GM21526 (cell line): ENCODE results near the gene DND1.
"Not testable (repeated sequence)": the region's sequence is repeated elsewhere in the genome, so short reads cannot be mapped to it uniquely, and the experiment has no call there.

ENCODE experiments used
- ATAC-seq: cut with Tn5 transposase; IDR thresholded peaks from one replicate; pipeline ENCODE4 v1.9.1; 2021; ENCODE audit warnings: moderate library complexity; ENCODE audit not compliant: unreplicated experiment, low FRiP score

DND1 gene

DNA sequence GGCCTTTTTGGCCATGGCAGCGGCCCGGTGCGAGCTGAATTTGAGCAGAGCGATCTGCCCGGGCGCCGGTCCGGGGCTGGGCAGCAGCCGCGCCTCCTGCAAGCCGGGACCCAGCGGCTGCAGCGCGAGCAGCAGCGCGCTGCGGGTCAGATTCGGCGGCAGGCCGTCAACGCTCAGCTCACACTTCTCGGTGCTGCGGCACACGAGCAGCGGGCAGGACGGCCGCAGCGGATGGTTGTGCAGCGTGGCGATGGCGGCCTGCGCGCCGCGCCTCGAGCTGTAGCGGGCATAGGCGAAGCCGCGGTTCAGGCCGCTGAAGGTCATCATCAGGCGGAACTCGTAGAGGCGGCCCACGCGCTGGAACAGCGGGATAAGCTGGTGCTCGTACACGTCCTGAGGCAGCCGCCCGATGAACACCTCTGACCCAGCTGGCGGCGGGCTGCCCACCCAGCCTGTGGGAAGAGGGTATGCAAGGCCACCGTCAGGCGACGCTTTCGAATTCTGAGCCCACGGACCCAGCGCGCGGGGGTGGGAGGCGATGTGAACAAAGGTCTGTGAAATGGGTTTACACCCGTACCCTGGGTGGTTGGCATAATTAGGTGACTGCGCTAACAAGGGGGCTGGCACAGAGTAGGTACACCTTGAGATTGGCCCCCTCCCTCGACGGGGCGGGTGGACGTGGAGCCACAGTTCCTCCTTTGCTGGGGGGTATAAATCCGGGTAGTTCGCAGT is 755 bp downstream of the DND1 start:
- ATAC-seq = no peak

DNA sequence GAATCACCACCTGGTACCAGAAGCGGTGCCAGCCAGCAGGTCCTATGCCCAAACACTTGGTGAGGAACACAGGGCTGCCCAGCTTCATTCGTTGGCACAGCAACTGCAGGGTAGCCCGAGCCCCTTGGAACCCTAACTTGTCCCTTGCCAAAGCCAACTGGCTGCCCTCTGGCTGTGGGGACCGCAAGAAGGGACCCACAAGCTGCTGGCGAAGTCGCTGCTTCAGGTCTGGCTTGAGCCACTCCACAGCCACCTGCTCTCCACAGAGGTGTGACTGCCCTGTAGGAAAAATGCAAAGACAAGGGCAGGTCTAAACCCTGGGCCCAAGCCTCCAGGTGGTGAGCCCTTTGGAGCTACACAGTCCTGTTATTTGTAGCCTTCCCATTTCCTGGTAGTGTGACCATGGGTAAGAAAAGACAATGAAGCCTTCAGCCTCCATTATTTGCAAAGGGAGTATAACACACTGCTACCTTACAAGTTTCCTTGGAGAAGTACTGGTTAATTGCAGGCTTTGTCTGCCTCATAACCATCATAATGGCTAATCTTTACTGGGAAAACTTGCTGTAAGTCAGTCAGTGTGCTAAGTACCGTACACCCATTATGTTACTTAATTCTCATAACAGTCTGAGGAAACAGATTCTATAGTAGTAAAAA is 1.8 kb downstream of the DND1 start:
- ATAC-seq = no peak

DNA sequence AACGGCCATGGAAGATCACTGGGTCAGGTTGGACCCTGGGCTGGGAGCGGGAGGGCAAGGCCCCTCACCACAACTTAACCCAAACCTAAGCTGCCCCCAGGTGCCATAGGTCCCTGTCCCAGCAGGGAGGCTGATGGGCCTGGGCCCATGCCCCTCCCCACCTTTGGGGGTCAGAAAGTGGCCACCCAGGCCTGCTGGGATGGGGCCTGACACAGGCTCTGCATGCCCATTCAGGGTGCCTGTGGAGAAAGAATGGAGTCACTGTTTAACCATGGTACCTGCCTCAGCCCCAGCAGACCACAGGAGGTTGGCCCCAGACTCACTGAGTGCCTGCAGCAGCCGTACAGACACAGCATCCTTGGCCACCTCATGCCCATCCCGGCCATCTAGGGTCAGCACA is 2.3 kb downstream of the DND1 start:
- not testable (repeated sequence) for ATAC-seq

DNA sequence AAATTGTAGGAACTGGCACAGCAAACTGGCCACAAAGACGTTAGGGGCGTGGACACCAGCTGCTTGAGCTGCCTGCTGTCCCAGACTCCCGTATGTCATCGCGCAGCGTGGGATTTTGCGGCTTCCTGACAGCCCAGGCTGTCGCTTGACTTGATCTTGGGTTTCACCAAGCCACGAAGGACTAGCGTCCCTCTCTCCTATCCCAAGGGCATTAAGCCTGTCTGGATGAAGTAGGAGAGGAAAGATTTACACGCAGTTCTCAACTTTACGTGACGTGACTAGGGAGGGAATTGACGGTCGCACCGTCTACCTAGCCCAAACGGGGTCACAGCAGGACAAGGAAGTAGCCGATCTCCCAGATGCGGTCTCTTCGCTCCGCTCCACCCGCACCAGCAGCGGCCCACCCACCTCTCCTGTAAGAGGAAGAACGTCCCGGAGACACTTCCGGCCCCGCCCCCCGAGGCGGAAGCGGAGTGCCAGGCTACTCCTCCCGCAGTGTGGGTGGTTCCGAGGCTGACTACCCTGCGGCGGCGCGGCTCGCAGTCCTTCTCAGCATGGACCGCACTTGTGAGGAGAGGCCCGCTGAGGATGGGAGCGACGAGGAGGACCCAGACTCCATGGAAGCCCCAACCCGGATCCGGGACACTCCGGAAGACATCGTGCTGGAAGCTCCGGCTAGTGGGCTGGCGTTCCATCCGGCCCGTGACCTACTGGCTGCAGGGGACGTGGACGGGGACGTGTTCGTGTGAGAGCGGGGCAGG is 8.8 kb downstream of the DND1 start, which contains the start of gene WDR55:
Gene WDR55, plus strand, starts transcription at position 546 of the 761 bp plus-strand sequence. Its CDS starts 9 bp downstream, at position 555.
- ATAC-seq = peak; percentile 95

DNA sequence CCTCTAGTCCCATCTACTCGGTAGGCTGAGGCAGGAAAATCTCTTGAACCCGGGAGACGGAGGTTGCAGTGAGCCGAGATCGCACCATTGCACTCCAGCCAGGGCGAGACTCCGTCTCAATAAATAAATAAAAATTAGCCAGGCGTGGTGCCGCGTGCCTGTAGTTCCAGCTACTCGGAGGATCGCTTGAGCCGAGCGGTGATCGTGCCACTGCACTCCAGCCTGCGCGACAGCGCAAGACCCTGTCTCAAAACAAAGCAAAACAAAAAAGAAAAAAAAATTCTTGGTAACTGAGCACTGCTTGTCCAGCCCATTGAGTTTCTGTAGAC is 9.4 kb downstream of the DND1 start:
- no peak for ATAC-seq

DNA sequence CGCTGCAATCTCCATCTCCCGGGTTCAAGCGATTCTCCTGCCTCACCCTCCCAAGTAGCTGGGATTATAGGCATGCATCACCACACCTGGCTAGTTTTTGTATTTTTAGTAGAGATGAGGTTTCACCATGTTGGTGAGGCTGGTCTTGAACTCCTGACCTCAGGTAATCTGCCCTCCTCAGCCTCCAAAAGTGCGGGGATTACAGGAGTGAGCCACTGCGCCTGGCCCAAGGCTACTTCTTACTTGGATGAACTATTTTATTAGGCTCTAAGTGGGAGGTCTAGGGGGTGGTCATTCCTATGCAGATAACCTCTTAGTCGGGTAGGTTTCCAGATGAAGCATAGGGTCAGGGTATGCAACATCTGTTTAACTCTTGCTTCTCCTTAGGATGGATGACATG is 13.0 kb downstream of the DND1 start:
- not testable (repeated sequence) for ATAC-seq

DNA sequence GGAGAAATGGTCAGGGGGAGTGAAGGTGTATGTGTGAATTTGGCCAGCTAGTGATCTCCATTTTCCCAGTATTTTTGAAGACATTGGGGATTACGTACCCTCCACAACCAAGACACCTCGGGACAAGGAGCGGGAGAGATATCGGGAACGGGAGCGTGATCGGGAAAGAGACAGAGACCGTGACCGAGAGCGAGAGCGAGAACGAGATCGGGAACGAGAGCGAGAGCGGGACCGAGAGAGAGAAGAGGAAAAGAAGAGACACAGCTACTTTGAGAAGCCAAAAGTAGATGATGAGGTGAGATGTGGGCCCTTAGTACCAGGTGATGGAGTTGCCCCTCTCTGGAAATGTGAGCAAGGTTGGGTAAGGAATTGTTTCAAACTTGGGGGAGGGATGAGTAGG is 14.5 kb downstream of the DND1 start:
- no peak for ATAC-seq

DNA sequence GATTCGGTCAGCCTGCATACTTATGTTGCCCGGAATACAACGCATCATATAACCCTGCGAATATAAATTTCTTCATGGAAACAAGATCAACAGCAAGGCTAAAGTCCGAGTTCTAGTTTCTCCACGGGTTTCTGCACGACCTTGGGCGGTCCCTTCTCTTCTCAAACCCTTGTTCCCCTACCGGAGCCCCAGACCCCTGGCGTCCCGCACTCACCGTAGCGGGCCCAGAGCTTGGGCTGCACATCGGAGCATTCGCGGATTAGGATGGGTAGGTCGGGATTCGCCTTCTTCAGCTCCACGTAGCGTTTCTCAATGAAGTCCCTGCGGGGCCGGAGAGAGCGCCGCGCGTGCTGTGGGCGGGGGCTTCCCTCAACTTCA is 26.3 kb downstream of the DND1 start:
- ATAC-seq = peak; percentile 9

DNA sequence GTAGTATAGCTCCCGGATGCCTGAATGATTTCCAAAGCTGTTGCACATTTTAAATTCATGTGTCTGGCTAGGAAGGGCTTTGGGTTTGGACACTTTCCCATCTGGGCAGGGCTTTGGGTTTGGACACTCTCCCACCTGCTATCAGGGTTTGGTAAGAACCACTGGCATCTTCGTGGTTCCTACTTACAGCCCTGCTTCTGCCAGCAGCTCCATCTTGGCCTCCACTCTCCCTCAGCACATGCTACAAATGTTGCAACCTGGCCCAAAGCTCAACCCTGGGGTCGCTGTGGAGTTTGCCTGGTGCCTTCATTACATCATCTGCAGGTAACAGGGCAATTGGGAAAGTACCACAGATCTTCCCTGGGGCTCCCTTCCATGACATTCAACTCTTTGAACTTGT is 30.7 kb downstream of the DND1 start:
- no peak for ATAC-seq

DNA sequence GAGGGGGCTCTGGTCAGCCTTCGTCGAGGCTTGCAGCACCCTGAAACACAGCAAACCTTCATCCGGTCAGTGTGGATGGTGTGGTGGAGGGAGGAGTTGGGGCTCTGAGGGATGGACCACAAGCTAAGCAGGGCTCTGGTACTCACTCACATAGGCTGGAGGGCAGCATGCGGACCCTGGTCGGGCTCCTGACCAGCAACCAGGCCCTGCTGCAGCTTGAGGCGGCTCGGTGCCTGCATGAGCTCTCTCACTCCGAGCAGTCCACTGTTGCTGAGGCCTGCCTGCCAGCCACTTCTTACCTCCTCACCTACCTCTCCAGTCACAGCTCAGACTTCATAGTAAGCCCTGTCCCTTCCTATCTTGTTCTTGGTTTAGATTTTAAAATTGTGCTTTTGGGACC is 31.7 kb downstream of the DND1 start:
- ATAC-seq = no peak

DNA sequence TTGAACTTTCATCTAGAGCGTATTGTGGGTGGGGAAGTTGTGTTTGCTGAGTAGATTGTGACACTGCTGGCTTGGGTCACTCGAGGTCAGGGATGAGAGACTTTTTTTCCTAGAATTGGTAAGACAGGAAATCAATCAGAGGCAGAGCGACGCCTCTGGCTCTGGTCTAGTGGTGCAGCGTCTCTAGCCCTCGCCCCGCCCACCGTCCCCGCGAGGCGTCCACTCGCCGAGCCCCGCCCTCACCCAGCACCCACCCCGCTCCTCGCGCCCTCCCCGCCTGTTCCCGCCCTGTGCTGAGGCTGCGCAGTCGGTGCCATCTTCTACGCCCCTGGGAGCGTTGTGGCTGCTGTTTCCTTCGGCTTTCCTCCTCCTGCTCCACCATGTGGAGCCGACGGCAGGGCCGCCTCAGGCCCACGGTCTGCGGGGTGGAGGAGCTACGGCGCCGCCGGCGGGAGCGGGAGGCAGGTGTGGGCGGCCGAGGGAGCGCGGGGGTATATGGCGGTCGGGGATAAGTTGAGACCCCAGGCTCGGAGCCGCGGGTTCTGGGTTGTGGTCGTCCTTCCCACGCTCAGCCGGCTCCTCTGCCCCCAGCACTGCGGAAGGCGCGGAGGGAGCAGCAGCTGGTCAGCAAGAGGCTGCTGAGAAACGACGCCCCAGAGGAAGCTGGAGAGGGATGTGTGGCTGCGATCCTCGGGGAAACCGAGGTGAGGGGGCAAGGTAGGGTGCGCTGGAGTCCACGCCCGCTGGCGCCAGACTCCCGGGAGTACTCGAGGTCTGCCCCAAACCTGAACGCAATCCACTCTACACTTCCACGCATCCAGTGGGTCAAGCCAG is 34.0 kb downstream of the DND1 start, which contains the start of gene TMCO6:
Gene TMCO6, plus strand, starts transcription at position 304 of the 834 bp plus-strand sequence. Its CDS starts 77 bp downstream, at position 381.
- peak; percentile 93 for ATAC-seq

DNA sequence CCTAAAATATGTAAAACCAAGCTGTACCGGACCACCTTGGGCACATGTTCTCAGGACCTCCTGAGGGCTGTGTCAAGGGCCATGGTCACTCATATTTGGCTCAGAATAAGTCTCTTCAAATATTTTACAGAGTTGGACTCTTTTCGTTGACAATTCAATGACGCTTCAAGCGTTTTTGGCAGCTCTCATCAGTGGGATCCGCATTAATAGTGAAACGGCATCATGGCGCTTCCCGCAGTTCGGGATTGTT is 34.6 kb downstream of the DND1 start:
- ATAC-seq = not testable (repeated sequence)

DNA sequence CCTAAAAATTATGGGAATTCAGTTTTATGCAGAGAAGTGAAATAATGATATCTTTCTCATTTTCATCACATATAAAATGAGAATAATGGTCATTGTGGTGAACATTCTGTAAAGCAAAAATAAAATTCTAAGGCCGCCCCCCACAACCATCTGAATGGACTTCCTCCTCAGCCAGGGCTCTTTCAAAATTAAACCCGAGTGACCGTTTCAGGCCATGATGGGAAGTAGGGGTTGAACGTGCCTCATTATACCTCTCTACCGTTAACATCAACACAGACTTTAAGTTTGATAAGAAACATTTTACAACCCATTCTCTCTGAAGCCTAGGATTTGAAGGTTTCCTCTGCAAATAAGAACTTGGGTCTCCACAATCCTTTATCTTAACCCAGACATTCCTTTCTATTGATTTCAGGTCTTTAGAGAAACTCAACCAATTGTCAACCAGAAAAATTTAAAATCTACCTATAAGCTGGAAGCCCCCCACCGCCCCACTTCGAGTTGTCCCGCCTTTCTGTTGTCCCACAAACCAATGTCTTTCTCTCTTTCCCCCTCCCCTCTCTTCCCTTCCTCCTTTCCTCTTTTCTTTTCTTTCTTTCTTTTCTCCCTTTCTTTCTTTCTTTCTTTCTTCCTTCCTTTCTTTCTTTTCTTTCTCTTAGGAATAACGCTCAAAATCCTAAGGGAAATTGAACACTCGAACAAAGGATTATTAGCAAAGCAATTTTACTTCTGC is 35.8 kb downstream of the DND1 start:
- no peak for ATAC-seq

DNA sequence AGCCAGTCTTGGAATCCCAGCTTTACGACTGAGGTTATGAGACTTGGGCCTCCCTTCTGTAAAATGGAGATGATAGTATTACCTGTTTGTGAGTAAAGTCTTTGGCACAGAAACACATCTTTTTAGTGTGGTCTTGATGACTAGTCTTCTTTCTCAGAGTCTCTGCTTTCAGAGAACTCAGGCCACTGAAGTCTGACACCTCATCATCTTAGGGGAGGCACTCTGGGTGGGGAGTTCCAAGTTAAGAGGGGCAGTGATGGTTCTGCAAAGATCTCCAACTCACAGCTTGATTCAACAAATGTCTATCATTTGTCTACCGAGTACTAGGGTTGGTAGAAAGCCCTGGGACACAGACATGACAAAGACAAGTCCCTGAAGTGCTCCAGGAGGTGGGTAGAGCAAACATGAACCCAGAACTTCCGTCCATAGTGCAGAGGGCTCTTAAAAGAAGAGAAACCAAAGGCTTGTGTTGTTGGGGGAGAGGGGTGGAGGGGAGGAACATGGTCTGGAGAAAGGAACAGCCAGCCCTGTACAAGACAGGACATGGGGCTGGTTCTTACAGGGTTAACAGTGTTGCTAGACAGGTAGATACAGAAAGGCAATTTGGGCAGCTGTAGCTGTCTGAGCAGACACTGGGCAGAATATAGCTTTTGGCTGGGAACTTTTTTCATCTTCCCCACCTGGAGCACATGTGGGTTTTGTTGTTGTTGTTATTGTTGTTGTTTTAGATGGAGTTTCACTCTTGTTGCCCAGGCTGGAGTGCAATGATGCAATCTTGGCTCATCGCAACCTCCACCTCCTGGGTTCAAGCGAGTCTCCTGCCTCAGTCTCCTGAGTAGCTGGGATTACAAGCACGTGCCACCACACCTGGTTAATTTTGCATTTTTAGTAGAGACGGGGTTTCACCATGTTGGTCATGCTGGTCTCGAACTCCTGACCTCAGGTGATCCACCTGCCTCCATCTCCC is 37.8 kb downstream of the DND1 start:
- ATAC-seq = no peak

DNA sequence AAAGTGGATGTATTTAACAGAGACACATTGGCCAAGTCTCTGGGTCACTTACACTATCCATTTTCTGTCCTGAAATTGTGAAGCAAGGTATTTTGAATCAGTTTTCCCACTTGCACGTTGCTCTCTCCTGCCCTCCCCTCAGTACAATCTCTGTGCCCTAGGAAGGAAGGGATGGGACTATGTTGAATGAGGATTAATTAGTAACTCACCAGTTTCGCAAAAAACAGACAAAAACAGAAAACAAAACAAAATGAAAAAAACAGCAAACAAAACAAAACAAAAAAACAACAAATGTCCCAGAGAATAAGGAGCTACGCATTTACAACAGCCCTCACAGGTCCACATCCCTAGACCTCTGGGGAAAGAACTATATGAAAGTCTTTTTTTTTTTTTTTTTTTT is 39.3 kb downstream of the DND1 start:
- no peak for ATAC-seq

DNA sequence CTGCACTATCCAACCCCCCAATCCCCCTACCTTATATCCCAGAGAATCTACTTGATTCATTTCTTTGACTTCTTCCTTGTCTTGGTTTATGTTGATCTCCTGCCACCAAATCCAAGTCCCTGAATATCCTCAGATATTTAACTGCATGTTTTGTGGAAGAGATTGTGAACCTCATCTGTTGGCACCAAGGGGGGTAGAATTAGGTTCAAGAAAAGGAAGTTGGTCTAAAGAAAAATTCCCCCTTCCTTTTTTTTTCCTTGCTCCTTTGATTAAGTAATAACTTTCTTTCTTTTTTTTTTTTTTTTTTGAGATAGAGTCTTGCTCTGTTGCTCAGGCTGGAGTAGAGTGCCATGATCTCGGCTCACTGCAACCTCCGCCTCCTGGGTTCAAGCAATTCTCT is 39.9 kb downstream of the DND1 start:
- ATAC-seq = no peak

DNA sequence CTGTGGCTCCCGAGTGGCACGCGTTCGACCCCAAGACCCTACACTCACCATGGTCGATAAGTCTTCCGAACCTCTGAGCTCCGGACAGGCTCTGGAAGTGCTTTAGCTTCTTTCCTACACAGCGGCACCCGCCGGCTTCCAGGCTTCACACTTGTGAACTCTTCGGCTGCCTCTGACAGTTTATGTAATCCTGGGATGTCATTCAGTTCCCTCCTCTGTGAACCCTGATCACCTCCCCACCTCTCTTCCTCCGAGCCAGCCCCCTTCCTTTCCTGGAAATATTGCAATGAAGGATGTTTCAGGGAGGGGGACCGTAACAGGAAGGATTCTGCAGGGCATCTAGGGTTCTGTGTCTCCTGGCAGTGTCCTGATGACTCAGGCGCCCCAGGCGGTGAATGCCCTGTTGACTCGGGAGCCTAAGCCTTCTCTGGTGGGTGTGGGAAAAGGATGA is 40.3 kb downstream of the DND1 start, which contains the start of gene CD14:
Gene CD14, minus strand, starts transcription at position 155 of the 451 bp plus-strand sequence. Its CDS starts 104 bp downstream, at position 51.
- no peak for ATAC-seq

DNA sequence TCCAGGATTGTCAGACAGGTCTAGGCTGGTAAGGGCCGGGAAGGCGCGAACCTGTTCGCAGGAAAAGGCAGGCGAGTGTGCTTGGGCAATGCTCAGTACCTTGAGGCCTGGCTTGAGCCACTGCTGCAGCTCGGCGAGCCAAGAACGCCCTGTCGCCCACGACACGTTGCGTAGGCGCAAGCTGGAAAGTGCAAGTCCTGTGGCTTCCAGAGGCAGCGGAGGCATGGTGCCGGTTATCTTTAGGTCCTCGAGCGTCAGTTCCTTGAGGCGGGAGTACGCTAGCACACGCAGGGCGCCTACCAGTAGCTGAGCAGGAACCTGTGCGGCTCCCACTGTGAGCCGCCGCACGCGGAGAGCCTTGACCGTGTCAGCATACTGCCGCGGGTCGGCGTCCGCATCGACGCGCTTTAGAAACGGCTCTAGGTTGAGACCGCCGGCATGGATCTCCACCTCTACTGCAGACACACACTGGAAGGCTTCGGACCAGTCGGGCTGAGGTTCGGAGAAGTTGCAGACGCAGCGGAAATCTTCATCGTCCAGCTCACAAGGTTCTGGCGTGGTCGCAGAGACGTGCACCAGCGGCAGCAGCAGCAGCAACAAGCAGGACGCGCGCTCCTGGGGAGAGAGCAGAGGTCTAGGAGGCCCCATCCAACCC is 40.9 kb downstream of the DND1 start:
- ATAC-seq = peak; percentile 55
